Muscle layer of duodenum (tissue), 2 donors: Measurements from ENCODE around the gene GSDME.

Source experiments
- H3K27ac ChIP-seq: one replicate; pipeline ENCODE4 v1.7.0; 2013; ENCODE audit warnings: mild to moderate bottlenecking, low read length
- H3K27me3 ChIP-seq: one replicate; pipeline ENCODE4 v1.7.0; 2013; ENCODE audit warnings: low read depth, mild to moderate bottlenecking, control low read depth, low read length
- H3K36me3 ChIP-seq, 2 donors: one replicate each; pipeline ENCODE4 v1.7.0; 2013; ENCODE audit warnings: low read length in 2 of 2, control low read depth in 1 of 2, mild to moderate bottlenecking in 1 of 2; ENCODE audit not compliant: insufficient read depth in 2 of 2, control insufficient read depth in 1 of 2
- H3K4me1 ChIP-seq, 2 donors: one replicate each; pipeline ENCODE4 v1.7.0; 2013; ENCODE audit warnings: low read length in 2 of 2, mild to moderate bottlenecking in 2 of 2, control low read depth in 1 of 2, moderate library complexity in 1 of 2; ENCODE audit not compliant: insufficient read depth in 2 of 2, control insufficient read depth in 1 of 2
- H3K4me3 ChIP-seq, 2 donors: one replicate each; pipeline ENCODE4 v1.7.0; 2013; ENCODE audit warnings: low read length in 2 of 2, low read depth in 1 of 2, mild to moderate bottlenecking in 1 of 2
- H3K9me3 ChIP-seq, 2 donors: one replicate each; pipeline ENCODE4 v1.7.0; 2013; ENCODE audit warnings: low read length in 2 of 2, control low read depth in 1 of 2, mild to moderate bottlenecking in 1 of 2; ENCODE audit not compliant: control insufficient read depth in 1 of 2
- donor health status: healthy.

Gene GSDME

GRCh38 chr7:24717694-24718320, 39.5 kb downstream of the GSDME start:
- H3K9me3 ChIP-seq: no peaks in the 10 kb centered on the region
- H3K4me3 ChIP-seq: no peak overlapping the region
- no peaks in the 10 kb centered on the region for H3K4me1 ChIP-seq
- no peak overlapping the region for H3K27ac ChIP-seq
- H3K36me3 ChIP-seq: peaks cover 0 to 5% of the 10 kb centered on the region in 2 donors
- H3K27me3 ChIP-seq: no peaks in the 10 kb centered on the region

GRCh38 chr7:24717247-24717622, 40.0 kb downstream of the GSDME start:
- Histone ChIP-seq H3K27ac (no peak overlapping the region), H3K9me3 (no peaks in the 10 kb centered on the region), H3K4me3 (no peak overlapping the region), H3K36me3 (peaks cover 0 to 5% of the 10 kb centered on the region in 2 donors), H3K27me3 (no peaks in the 10 kb centered on the region), H3K4me1 (no peaks in the 10 kb centered on the region)

GRCh38 chr7:24716480-24717246, 40.6 kb downstream of the GSDME start:
- Histone ChIP-seq H3K4me1 (no peaks in the 10 kb centered on the region), H3K4me3 (no peak overlapping the region)

GRCh38 chr7:24715661-24716479, 41.4 kb downstream of the GSDME start:
- no peak overlapping the region for H3K27ac ChIP-seq
- no peaks in the 10 kb centered on the region for H3K27me3 ChIP-seq
- H3K36me3 ChIP-seq: peaks cover 0 to 5% of the 10 kb centered on the region in 2 donors
- H3K4me3 ChIP-seq: no peak overlapping the region
- no peaks in the 10 kb centered on the region for H3K4me1 ChIP-seq
- no peaks in the 10 kb centered on the region for H3K9me3 ChIP-seq

More at GRCh38 chr7:24716480-24717246, 40.6 kb downstream of the GSDME start:
- peaks cover 0 to 5% of the 10 kb centered on the region in 2 donors for H3K36me3 ChIP-seq
- H3K9me3 ChIP-seq: no peaks in the 10 kb centered on the region
- H3K27me3 ChIP-seq: no peaks in the 10 kb centered on the region
- H3K27ac ChIP-seq: no peak overlapping the region

GRCh38 chr7:24715171-24715570, 42.1 kb downstream of the GSDME start:
- Histone ChIP-seq H3K4me1 (no peaks in the 10 kb centered on the region), H3K27me3 (no peaks in the 10 kb centered on the region), H3K36me3 (peaks cover 0 to 5% of the 10 kb centered on the region in 2 donors), H3K9me3 (no peaks in the 10 kb centered on the region), H3K27ac (no peak overlapping the region), H3K4me3 (no peak overlapping the region)

GRCh38 chr7:24714676-24715010, 42.6 kb downstream of the GSDME start:
- H3K4me1 ChIP-seq: no peaks in the 10 kb centered on the region
- no peaks in the 10 kb centered on the region for H3K27me3 ChIP-seq
- H3K27ac ChIP-seq: no peak overlapping the region
- peaks cover 0 to 9% of the 10 kb centered on the region in 2 donors for H3K36me3 ChIP-seq
- H3K9me3 ChIP-seq: no peaks in the 10 kb centered on the region
- H3K4me3 ChIP-seq: no peak overlapping the region

- Histone ChIP-seq H3K36me3 (peaks cover 0 to 12% of the 10 kb centered on the region in 2 donors), H3K4me1 (no peaks in the 10 kb centered on the region), H3K27ac (no peak overlapping the region), H3K4me3 (no peak overlapping the region), H3K27me3 (no peaks in the 10 kb centered on the region), H3K9me3 (no peaks in the 10 kb centered on the region)
Measured at GRCh38 chr7:24713850-24714675, 43.2 kb downstream of the GSDME start.

- H3K4me1 ChIP-seq: peaks cover 0 to 7% of the 10 kb centered on the region in 2 donors
- no peak overlapping the region for H3K4me3 ChIP-seq
- H3K27ac ChIP-seq: no peak overlapping the region
- peaks cover 0 to 8% of the 10 kb centered on the region in 2 donors for H3K36me3 ChIP-seq
- H3K9me3 ChIP-seq: no peaks in the 10 kb centered on the region
- no peaks in the 10 kb centered on the region for H3K27me3 ChIP-seq
Measured at GRCh38 chr7:24713039-24713793, 44.0 kb downstream of the GSDME start.

- no peak overlapping the region for H3K27ac ChIP-seq
Measured at GRCh38 chr7:24709585-24710360, 47.5 kb downstream of the GSDME start.

GRCh38 chr7:24709051-24709450, 48.2 kb downstream of the GSDME start:
- no peak overlapping the region for H3K27ac ChIP-seq

More at GRCh38 chr7:24709585-24710360, 47.5 kb downstream of the GSDME start:
- H3K36me3 ChIP-seq: peaks cover 0 to 8% of the 10 kb centered on the region in 2 donors
- no peak overlapping the region for H3K4me3 ChIP-seq
- no peaks in the 10 kb centered on the region for H3K9me3 ChIP-seq
- no peaks in the 10 kb centered on the region for H3K27me3 ChIP-seq
- H3K4me1 ChIP-seq: peaks cover 0 to 15% of the 10 kb centered on the region in 2 donors

More at GRCh38 chr7:24709051-24709450, 48.2 kb downstream of the GSDME start:
- no peaks in the 10 kb centered on the region for H3K9me3 ChIP-seq
- peaks cover 0 to 22% of the 10 kb centered on the region in 2 donors for H3K4me1 ChIP-seq
- no peak overlapping the region for H3K4me3 ChIP-seq
- H3K36me3 ChIP-seq: peaks cover 0 to 8% of the 10 kb centered on the region in 2 donors
- H3K27me3 ChIP-seq: no peaks in the 10 kb centered on the region
